SK-N-SH treated with all-trans-retinoic acid at 6 μM for 48 hours (cell line): Measurements from ENCODE around the gene ZNF462.

Source experiments
- ATAC-seq: fragments of 200-7000 bp; cut with Tn5 transposase; 3 replicates; pipeline ENCODE4 v1.9.1; 2020; ENCODE audit warnings: mild to moderate bottlenecking, moderate library complexity
- ARNTL ChIP-seq: fragments of 450-650 bp; formaldehyde crosslinking; IDR thresholded peaks from 2 replicates; pipeline ENCODE4 v1.5.0; 2020; ENCODE audit warnings: low read depth, mild to moderate bottlenecking, moderate library complexity, borderline replicate concordance
- CREB5 ChIP-seq: fragments of 250-450 bp; sonication (Bioruptor Pico); IDR thresholded peaks from 2 replicates; pipeline ENCODE4 v1.5.1; 2020; ENCODE audit warnings: low read depth, mild to moderate bottlenecking, moderate library complexity
- CSDC2 ChIP-seq: fragments of 250-450 bp; sonication (Bioruptor Pico); IDR thresholded peaks from 2 replicates; pipeline ENCODE4 v1.5.0; 2020; ENCODE audit warnings: mild to moderate bottlenecking, moderate library complexity
- CSRNP3 ChIP-seq: fragments of 250-450 bp; sonication (Bioruptor Pico); IDR thresholded peaks from 2 replicates; pipeline ENCODE4 v1.5.1; 2021; ENCODE audit warnings: mild to moderate bottlenecking, moderate library complexity
- ESRRG ChIP-seq: fragments of 250-450 bp; sonication (Bioruptor Pico); IDR thresholded peaks from 2 replicates; pipeline ENCODE4 v1.6.1; 2021; ENCODE audit warnings: mild to moderate bottlenecking
- GLIS3 ChIP-seq: fragments of 250-450 bp; sonication (Bioruptor Pico); IDR thresholded peaks from 2 replicates; pipeline ENCODE4 v1.5.0; 2020; ENCODE audit warnings: mild to moderate bottlenecking, moderate library complexity
- ISL1 ChIP-seq: fragments of 250-450 bp; sonication (Bioruptor Pico); IDR thresholded peaks from 2 replicates; pipeline ENCODE4 v2.1.2; 2022; ENCODE audit warnings: mild to moderate bottlenecking, moderate library complexity
- OSR1 ChIP-seq: fragments of 250-450 bp; sonication (Bioruptor Pico); IDR thresholded peaks from 2 replicates; pipeline ENCODE4 v1.8.0; 2022; ENCODE audit warnings: moderate library complexity, mild to moderate bottlenecking, inconsistent platforms
- PATZ1 ChIP-seq: fragments of 250-450 bp; sonication (Bioruptor Pico); IDR thresholded peaks from 2 replicates; pipeline ENCODE4 v1.8.0; 2020; ENCODE audit warnings: mild to moderate bottlenecking, moderate library complexity, borderline replicate concordance
- POU6F1 ChIP-seq: fragments of 250-450 bp; sonication (Bioruptor Pico); IDR thresholded peaks from 2 replicates; pipeline ENCODE4 v1.8.0; 2021; ENCODE audit warnings: low read depth, mild to moderate bottlenecking, moderate library complexity, borderline replicate concordance
- PPARA ChIP-seq: fragments of 250-450 bp; sonication (Bioruptor Pico); IDR thresholded peaks from 2 replicates; pipeline ENCODE4 v1.5.0; 2020; ENCODE audit warnings: mild to moderate bottlenecking, borderline replicate concordance
- RARB ChIP-seq: fragments of 250-450 bp; sonication (Bioruptor Pico); IDR thresholded peaks from 2 replicates; pipeline ENCODE4 v1.8.0; 2021; ENCODE audit warnings: mild to moderate bottlenecking, moderate library complexity
- SNAI2 ChIP-seq: fragments of 250-450 bp; sonication (Bioruptor Pico); IDR thresholded peaks from 2 replicates; pipeline ENCODE4 v1.5.0; 2020; ENCODE audit warnings: mild to moderate bottlenecking, moderate library complexity
- TCF4 ChIP-seq: fragments of 250-450 bp; sonication (Bioruptor Pico); IDR thresholded peaks from 2 replicates; pipeline ENCODE4 v1.8.0; 2021; ENCODE audit warnings: mild to moderate bottlenecking, moderate library complexity, borderline replicate concordance
- TOX ChIP-seq: fragments of 250-450 bp; sonication (Bioruptor Pico); IDR thresholded peaks from 2 replicates; pipeline ENCODE4 v1.8.0; 2021; ENCODE audit warnings: mild to moderate bottlenecking, moderate library complexity, borderline replicate concordance
- TSHZ2 ChIP-seq: fragments of 250-450 bp; sonication (Bioruptor Pico); IDR thresholded peaks from 2 replicates; pipeline ENCODE4 v1.5.0; 2020; ENCODE audit warnings: mild to moderate bottlenecking, moderate library complexity
- ZC3H10 ChIP-seq: fragments of 250-450 bp; sonication (Bioruptor Pico); IDR thresholded peaks from 2 replicates; pipeline ENCODE4 v1.5.1; 2021; ENCODE audit warnings: mild to moderate bottlenecking, moderate library complexity
- ZFP3 ChIP-seq: fragments of 250-450 bp; sonication (Bioruptor Pico); IDR thresholded peaks from 2 replicates; pipeline ENCODE4 v1.5.0; 2020; ENCODE audit warnings: mild to moderate bottlenecking, moderate library complexity
- ZNF565 ChIP-seq: fragments of 450-650 bp; formaldehyde crosslinking; conservative IDR thresholded peaks from 2 replicates; pipeline ENCODE4 v1.5.0; 2020; ENCODE audit warnings: low read depth, mild to moderate bottlenecking, moderate library complexity
- ZNF70 ChIP-seq: fragments of 450-650 bp; formaldehyde crosslinking; IDR thresholded peaks from 2 replicates; pipeline ENCODE4 v1.5.0; 2020; ENCODE audit warnings: mild to moderate bottlenecking, moderate library complexity
- ZNF8 ChIP-seq: fragments of 450-650 bp; formaldehyde crosslinking; IDR thresholded peaks from 2 replicates; pipeline ENCODE4 v1.5.0; 2020; ENCODE audit warnings: mild to moderate bottlenecking, moderate library complexity

Gene ZNF462

GRCh38 chr9:106869028-106869427 is 6.1 kb downstream of the ZNF462 start:
- TF ChIP-seq GLIS3 (CRISPR knock-in tag): no peak
- no peak for TF ChIP-seq ZFP3
- no peak for TF ChIP-seq PPARA (CRISPR knock-in tag)

GRCh38 chr9:106869458-106869857 is 6.5 kb downstream of the ZNF462 start:
- TF ChIP-seq RARB (CRISPR knock-in tag) (no peak), SNAI2 (CRISPR knock-in tag) (no peak), ISL1 (CRISPR knock-in tag) (no peak), ZNF565 (no peak), ZNF70 (no peak), CREB5 (CRISPR knock-in tag) (no peak), ZC3H10 (CRISPR knock-in tag) (no peak), ZNF8 (CRISPR knock-in tag) (no peak), TOX (CRISPR knock-in tag) (no peak), POU6F1 (no peak), TCF4 (CRISPR knock-in tag) (no peak), CSRNP3 (CRISPR knock-in tag) (no peak), PATZ1 (CRISPR knock-in tag) (no peak), ZFP3 (no peak), TSHZ2 (CRISPR knock-in tag) (no peak), CSDC2 (CRISPR knock-in tag) (no peak), PPARA (CRISPR knock-in tag) (no peak)
- TF ChIP-seq, all 23 proteins: peak for 0
- no peak for ATAC-seq

More at GRCh38 chr9:106869028-106869427, 6.1 kb downstream of the ZNF462 start:
- ATAC-seq: no peak

GRCh38 chr9:106872641-106873040 is 9.7 kb downstream of the ZNF462 start:
- no peak for ATAC-seq
- TF ChIP-seq ARNTL: no peak
- TF ChIP-seq ZNF8 (CRISPR knock-in tag): no peak
- TF ChIP-seq GLIS3 (CRISPR knock-in tag): no peak
- no peak for TF ChIP-seq TSHZ2 (CRISPR knock-in tag)
- no peak for TF ChIP-seq PPARA (CRISPR knock-in tag)
- TF ChIP-seq ZNF565: no peak
- no peak for TF ChIP-seq OSR1 (CRISPR knock-in tag)
- TF ChIP-seq ZNF70: no peak
- no peak for TF ChIP-seq ESRRG
- TF ChIP-seq CSRNP3 (CRISPR knock-in tag): no peak
- no peak for TF ChIP-seq TCF4 (CRISPR knock-in tag)
- no peak for TF ChIP-seq CREB5 (CRISPR knock-in tag)
- TF ChIP-seq SNAI2 (CRISPR knock-in tag): no peak
- no peak for TF ChIP-seq ZC3H10 (CRISPR knock-in tag)
